Testis (tissue), 2 donors: ENCODE measurements around the gene TMEM126A.
"Not testable (repeated sequence)": the region's sequence is repeated elsewhere in the genome, so short reads cannot be mapped to it uniquely, and the experiment has no call there.

ENCODE experiments used
- CTCF ChIP-seq, 3 experiments: fragments of 450-650 bp in 2 of 3; fragments of 200-600 bp in 1 of 3; sonication (generic) in 1 of 3; IDR thresholded peaks; one replicate each; pipeline ENCODE4 v1.5.1; 2016 to 2019; ENCODE audit warnings: antibody characterized with exemption in 3 of 3, mild to moderate bottlenecking in 2 of 3, moderate library complexity in 1 of 3
- POLR2A ChIP-seq: fragments of 450-650 bp; IDR thresholded peaks from one replicate; pipeline ENCODE4 v1.6.1; 2017; ENCODE audit warnings: antibody characterized with exemption, mild to moderate bottlenecking, moderate library complexity

DNA sequence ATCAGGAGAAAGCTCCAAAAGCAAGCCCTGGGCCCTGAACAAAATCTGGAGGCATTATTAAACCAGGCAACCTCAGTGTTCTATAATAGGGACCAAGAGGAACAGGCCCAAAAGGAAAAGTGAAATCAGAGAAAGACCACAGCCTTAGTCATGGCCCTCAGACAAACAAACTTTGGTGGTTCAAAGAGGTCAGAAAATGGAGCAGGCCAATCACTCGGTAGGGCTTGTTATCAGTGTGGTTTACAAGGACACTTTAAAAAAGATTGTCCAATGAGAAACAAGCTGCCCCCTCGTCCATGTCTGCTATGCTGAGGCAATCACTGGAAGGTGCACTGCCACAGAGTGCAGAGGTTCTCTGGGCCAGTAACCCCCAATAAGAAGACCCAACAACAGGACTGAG is 38.5 kb upstream of the TMEM126A start:
- TF ChIP-seq CTCF (IDR thresholded peaks at IDR 0.05); POLR2A: not testable (repeated sequence)
